Common myeloid progenitor, CD34-positive (primary cell): Measurements from ENCODE around the gene ADAMTS7.
"Not testable (repeated sequence)": the region's sequence is repeated elsewhere in the genome, so short reads cannot be mapped to it uniquely, and the experiment has no call there.

Experiments
- CTCF ChIA-PET: fragments of 350-600 bp; sonication (Branson Sonifier 250); formaldehyde crosslinking; loops from one replicate; lab custom pipeline; 2021; ENCODE audit warnings: antibody characterized with exemption; lab: Charles Lee
- POLR2A ChIA-PET: fragments of 350-600 bp; sonication (Branson Sonifier 250); formaldehyde crosslinking; loops from one replicate; lab custom pipeline; 2021; ENCODE audit warnings: antibody characterized with exemption; lab: Charles Lee
- DNase-seq, 3 donors: peaks; one replicate each; pipeline versions ENCODE4 v3.0.0 to v3.0.0-alpha.2; 2013
- H3K27ac ChIP-seq, 2 experiments: 1 replicate in 1 of 2; 2 replicates in 1 of 2; pipeline ENCODE4 v1.7.0; 2013; ENCODE audit warnings: inconsistent platforms in 2 of 2, low read length in 2 of 2, mild to moderate bottlenecking in 2 of 2, low read depth in 1 of 2, moderate library complexity in 1 of 2; ENCODE audit not compliant: severe bottlenecking in 2 of 2, insufficient read depth in 1 of 2, poor library complexity in 1 of 2
- H3K27me3 ChIP-seq, 5 experiments: replicated peaks in 2 of 5; 1 replicate in 3 of 5; 2 replicates in 2 of 5; pipeline versions ENCODE4 v1.6.1 to v1.7.0; 2013; ENCODE audit warnings: low read length in 4 of 5, mild to moderate bottlenecking in 2 of 5, moderate library complexity in 2 of 5, inconsistent platforms in 1 of 5; ENCODE audit not compliant: insufficient read depth in 5 of 5, control insufficient read depth in 4 of 5
- H3K36me3 ChIP-seq, 4 experiments: 1 replicate in 2 of 4; 2 replicates in 2 of 4; pipeline versions ENCODE4 v1.6.1 to v1.7.0; 2013; ENCODE audit warnings: low read length in 3 of 4, control low read depth in 1 of 4, mild to moderate bottlenecking in 1 of 4; ENCODE audit not compliant: control insufficient read depth in 4 of 4, insufficient read depth in 4 of 4
- H3K4me1 ChIP-seq, 4 experiments: 1 replicate in 3 of 4; 2 replicates in 1 of 4; pipeline versions ENCODE4 v1.6.1 to v1.7.1; 2013; ENCODE audit warnings: low read length in 3 of 4, mild to moderate bottlenecking in 3 of 4, control low read depth in 1 of 4, inconsistent platforms in 1 of 4, moderate library complexity in 1 of 4; ENCODE audit not compliant: control insufficient read depth in 4 of 4, insufficient read depth in 4 of 4; ENCODE audit errors: control extremely low read depth in 1 of 4
- H3K4me3 ChIP-seq, 7 experiments: 1 replicate in 4 of 7; 2 replicates in 3 of 7; pipeline versions ENCODE4 v1.5.1 to v1.7.0; 2013; ENCODE audit warnings: mild to moderate bottlenecking in 7 of 7, low read length in 6 of 7, moderate library complexity in 6 of 7, inconsistent platforms in 2 of 7, low read depth in 2 of 7, control low read depth in 1 of 7; ENCODE audit not compliant: insufficient read depth in 4 of 7, control insufficient read depth in 1 of 7; ENCODE audit errors: extremely low read depth in 1 of 7
- H3K9me3 ChIP-seq, 5 experiments: 1 replicate in 4 of 5; 2 replicates in 1 of 5; pipeline versions ENCODE4 v1.6.1 to v1.7.1; 2013; ENCODE audit warnings: low read length in 4 of 5, mild to moderate bottlenecking in 2 of 5, inconsistent platforms in 1 of 5, low read depth in 1 of 5, moderate library complexity in 1 of 5; ENCODE audit not compliant: control insufficient read depth in 4 of 5, insufficient read depth in 2 of 5; ENCODE audit errors: control extremely low read depth in 1 of 5
- WGBS: methylation state at CpG from one replicate; pipeline ENCODE4 v1.1.5; 2013; ENCODE audit not compliant: insufficient coverage; 5-methylcytosine and 5-hydroxymethylcytosine counted together

The ADAMTS7 gene

GRCh38 chr15:78850941-78851755 is 39.9 kb upstream of the ADAMTS7 start:
- Histone ChIP-seq H3K4me1 (no peaks in the 10 kb centered on the region), H3K4me3 (no peak overlapping the region), H3K27me3 (no peaks in the 10 kb centered on the region), H3K36me3 (no peaks in the 10 kb centered on the region), H3K27ac (no peak overlapping the region), H3K9me3 (no peaks in the 10 kb centered on the region)
- CTCF ChIA-PET, result interaction anchor here (1.4 kb wide), 1 partner anchor 16 kb away, joined by 4 read pairs; no protein-coding TSS in a partner anchor
- POLR2A ChIA-PET, result no interaction called here
- WGBS, result 86% methylated on average over 6 of the region's 6 CpGs
- no peak for DNase-seq

GRCh38 chr15:78850352-78850751 is 39.1 kb upstream of the ADAMTS7 start:
- ChIA-PET POLR2A (interaction anchor here (0.6 kb wide), 1 partner anchor 72 kb away, joined by 3 read pairs; no protein-coding TSS in a partner anchor), CTCF (interaction anchor here (1.4 kb wide), 1 partner anchor 17 kb away, joined by 4 read pairs; no protein-coding TSS in a partner anchor)
- DNase-seq, result no peak
- Histone ChIP-seq H3K4me3 (no peak overlapping the region), H3K9me3 (no peaks in the 10 kb centered on the region), H3K4me1 (no peaks in the 10 kb centered on the region), H3K27ac (no peak overlapping the region), H3K36me3 (no peaks in the 10 kb centered on the region), H3K27me3 (no peaks in the 10 kb centered on the region)
- 100% methylated on average over 1 of the region's 2 CpGs for WGBS

GRCh38 chr15:78847387-78847906 is 36.2 kb upstream of the ADAMTS7 start:
- H3K36me3 ChIP-seq, H3K27ac ChIP-seq, H3K27me3 ChIP-seq, POLR2A ChIA-PET, DNase-seq, H3K9me3 ChIP-seq, H3K4me1 ChIP-seq, H3K4me3 ChIP-seq, CTCF ChIA-PET: not testable (repeated sequence)
- WGBS, result 74% methylated on average over 11 of the region's 15 CpGs

- 100% methylated on average over 5 of the region's 27 CpGs for WGBS
- POLR2A ChIA-PET, H3K4me3 ChIP-seq, H3K9me3 ChIP-seq, H3K36me3 ChIP-seq, H3K27ac ChIP-seq, H3K27me3 ChIP-seq, H3K4me1 ChIP-seq, DNase-seq, CTCF ChIA-PET: not testable (repeated sequence)
Measured at GRCh38 chr15:78846906-78847305, 35.6 kb upstream of the ADAMTS7 start.

- H3K36me3 ChIP-seq, result no peaks in the 10 kb centered on the region
- POLR2A ChIA-PET, result no interaction called here
- H3K4me1 ChIP-seq, result no peaks in the 10 kb centered on the region
- 96% methylated on average over 2 of the region's 3 CpGs for WGBS
- no peak overlapping the region for H3K4me3 ChIP-seq
- no peaks in the 10 kb centered on the region for H3K9me3 ChIP-seq
- CTCF ChIA-PET, result no interaction called here
- H3K27me3 ChIP-seq, result no peaks in the 10 kb centered on the region
- H3K27ac ChIP-seq, result no peak overlapping the region
- DNase-seq, result no peak
Measured at GRCh38 chr15:78842519-78842918, 31.3 kb upstream of the ADAMTS7 start.

GRCh38 chr15:78841891-78842290 is 30.6 kb upstream of the ADAMTS7 start:
- no peak overlapping the region for H3K4me3 ChIP-seq
- no peaks in the 10 kb centered on the region for H3K9me3 ChIP-seq
- no peak overlapping the region for H3K27ac ChIP-seq
- H3K27me3 ChIP-seq, result no peaks in the 10 kb centered on the region
- H3K4me1 ChIP-seq, result no peaks in the 10 kb centered on the region
- ChIA-PET CTCF (no interaction called here), POLR2A (no interaction called here)
- no peaks in the 10 kb centered on the region for H3K36me3 ChIP-seq
- 92% methylated on average over 6 of the region's 6 CpGs for WGBS
- DNase-seq, result no peak

- no peak for DNase-seq
- Histone ChIP-seq H3K4me1 (no peaks in the 10 kb centered on the region), H3K9me3 (no peaks in the 10 kb centered on the region), H3K4me3 (no peak overlapping the region), H3K36me3 (no peaks in the 10 kb centered on the region), H3K27me3 (no peaks in the 10 kb centered on the region), H3K27ac (no peak overlapping the region)
- ChIA-PET POLR2A (no interaction called here), CTCF (no interaction called here)
- WGBS, result 94% methylated on average over 3 of the region's 3 CpGs
Measured at GRCh38 chr15:78841376-78841706, 30.1 kb upstream of the ADAMTS7 start.
